ENCODE results near the gene PARL.

The PARL gene

DNA sequence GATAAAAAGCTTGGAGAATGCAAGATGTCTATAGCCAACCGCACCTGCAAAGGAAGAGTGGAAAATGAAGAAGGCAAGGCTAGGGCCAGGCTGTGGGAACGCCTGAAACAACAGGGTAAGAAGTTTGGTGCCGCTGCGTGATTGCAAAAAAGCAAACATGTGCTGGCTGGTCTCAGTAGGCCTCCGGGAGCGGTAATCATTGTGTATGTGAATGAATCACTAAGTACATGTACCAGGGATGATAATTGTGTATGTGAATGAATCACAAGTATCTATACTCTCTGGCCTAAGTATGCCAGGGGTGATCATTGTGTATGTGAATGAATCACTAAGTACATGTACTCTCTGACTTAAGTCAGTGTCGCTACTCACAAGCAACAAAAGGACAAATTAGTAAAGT lies 40.3 kb upstream of the PARL start:
- Histone ChIP-seq H3K27me3 (no peaks in the 10 kb centered on the region), H3K27ac (no peak overlapping the region), H3K36me3 (peaks cover 68 to 98% (median 76%) of the 10 kb centered on the region in 3 donors), H3K4me3 (no peak overlapping the region), H3K4me1 (no peaks in the 10 kb centered on the region), H3K9me3 (no peaks in the 10 kb centered on the region)
- intact Hi-C loops (cut with DNase I; ENCODE audit: low total_unique reads) = no loop called here
- TF ChIP-seq, protein P1, sequence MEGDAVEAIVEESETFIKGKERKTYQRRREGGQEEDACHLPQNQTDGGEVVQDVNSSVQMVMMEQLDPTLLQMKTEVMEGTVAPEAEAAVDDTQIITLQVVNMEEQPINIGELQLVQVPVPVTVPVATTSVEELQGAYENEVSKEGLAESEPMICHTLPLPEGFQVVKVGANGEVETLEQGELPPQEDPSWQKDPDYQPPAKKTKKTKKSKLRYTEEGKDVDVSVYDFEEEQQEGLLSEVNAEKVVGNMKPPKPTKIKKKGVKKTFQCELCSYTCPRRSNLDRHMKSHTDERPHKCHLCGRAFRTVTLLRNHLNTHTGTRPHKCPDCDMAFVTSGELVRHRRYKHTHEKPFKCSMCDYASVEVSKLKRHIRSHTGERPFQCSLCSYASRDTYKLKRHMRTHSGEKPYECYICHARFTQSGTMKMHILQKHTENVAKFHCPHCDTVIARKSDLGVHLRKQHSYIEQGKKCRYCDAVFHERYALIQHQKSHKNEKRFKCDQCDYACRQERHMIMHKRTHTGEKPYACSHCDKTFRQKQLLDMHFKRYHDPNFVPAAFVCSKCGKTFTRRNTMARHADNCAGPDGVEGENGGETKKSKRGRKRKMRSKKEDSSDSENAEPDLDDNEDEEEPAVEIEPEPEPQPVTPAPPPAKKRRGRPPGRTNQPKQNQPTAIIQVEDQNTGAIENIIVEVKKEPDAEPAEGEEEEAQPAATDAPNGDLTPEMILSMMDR (IDR thresholded peaks at IDR 0.05) = no peak
- DNase-seq = no peak

DNA sequence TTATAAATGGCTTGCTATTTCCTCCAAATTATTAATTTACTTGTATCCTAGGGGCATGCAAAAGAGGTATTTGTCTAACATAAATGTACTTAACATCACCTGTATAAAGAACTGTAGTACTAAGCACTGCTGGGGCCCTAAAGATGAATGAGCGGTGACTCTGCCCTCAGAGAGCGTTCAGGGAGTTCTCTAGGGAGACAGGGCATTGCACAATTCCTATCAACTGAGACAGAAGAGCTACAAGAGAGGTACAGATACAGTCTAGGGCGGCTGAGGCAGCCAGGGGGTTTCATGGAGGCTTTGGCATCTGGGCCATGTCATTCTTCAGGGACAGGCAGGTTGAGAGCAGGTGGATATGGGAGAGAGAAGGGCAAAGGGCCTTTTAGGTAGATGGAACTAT lies 39.9 kb upstream of the PARL start:
- Histone ChIP-seq H3K27ac (no peak overlapping the region), H3K36me3 (peaks cover 73 to 98% (median 80%) of the 10 kb centered on the region in 3 donors), H3K4me3 (no peak overlapping the region), H3K4me1 (no peaks in the 10 kb centered on the region), H3K27me3 (no peaks in the 10 kb centered on the region), H3K9me3 (no peaks in the 10 kb centered on the region)
- intact Hi-C loops (cut with DNase I; ENCODE audit: low total_unique reads) = no loop called here
- TF ChIP-seq, protein P1 (IDR thresholded peaks at IDR 0.05) = no peak
- DNase-seq = no peak

DNA sequence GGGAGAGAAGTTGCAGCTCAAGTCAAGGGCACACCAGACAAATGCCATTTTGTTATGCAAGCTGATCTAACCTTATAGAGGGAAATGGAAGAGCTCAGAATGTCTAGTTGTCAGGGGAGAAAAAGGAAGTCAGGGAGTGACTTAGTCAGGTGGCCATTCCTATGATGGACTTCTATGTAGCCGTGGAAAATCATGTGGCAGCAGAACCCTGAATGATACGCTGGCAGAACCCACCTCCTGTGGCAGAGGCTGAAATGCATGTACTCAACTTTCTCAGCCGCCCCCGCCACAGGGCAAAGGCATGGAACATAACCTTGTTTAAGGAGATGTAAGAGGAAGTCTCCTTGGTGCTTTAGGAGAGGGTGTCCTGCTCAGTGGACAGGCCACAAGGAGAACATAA lies 37.7 kb upstream of the PARL start:
- intact Hi-C loops (cut with DNase I; ENCODE audit: low total_unique reads) = no loop called here
- Histone ChIP-seq H3K27ac (no peak overlapping the region), H3K36me3 (peaks cover 57 to 78% (median 63%) of the 10 kb centered on the region in 3 donors), H3K27me3 (no peaks in the 10 kb centered on the region), H3K4me3 (no peak overlapping the region), H3K9me3 (no peaks in the 10 kb centered on the region), H3K4me1 (no peaks in the 10 kb centered on the region)
- TF ChIP-seq, protein P1 (IDR thresholded peaks at IDR 0.05) = no peak
- DNase-seq = no peak

DNA sequence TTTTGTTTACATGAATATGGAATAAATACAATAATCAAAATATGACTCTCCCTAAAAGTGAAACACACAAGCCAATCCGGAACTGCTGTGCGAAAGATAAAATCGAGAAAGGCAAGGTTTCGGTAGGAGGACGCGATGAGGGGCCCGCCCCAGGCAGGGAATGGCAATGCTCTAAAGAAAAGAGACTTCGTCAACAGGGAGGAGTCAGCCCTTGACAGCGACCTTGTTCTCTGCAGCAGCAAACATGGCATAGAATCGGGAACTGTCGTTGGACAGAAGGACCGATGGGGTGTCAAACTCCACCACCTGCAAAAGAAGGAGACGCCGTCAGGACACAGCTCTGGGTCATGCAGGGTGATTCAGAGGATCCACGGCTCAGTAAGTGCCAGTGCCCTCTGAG lies 36.4 kb upstream of the PARL start:
- no peaks in the 10 kb centered on the region for H3K9me3 ChIP-seq
- peaks cover 45 to 65% (median 50%) of the 10 kb centered on the region in 3 donors for H3K36me3 ChIP-seq
- TF ChIP-seq, protein P1 (IDR thresholded peaks at IDR 0.05) = no peak
- intact Hi-C loops (cut with DNase I; ENCODE audit: low total_unique reads) = no loop called here
- no peaks in the 10 kb centered on the region for H3K4me1 ChIP-seq
- no peak for DNase-seq
- H3K4me3 ChIP-seq = no peak overlapping the region
- H3K27me3 ChIP-seq = no peaks in the 10 kb centered on the region
- H3K27ac ChIP-seq = no peak overlapping the region

DNA sequence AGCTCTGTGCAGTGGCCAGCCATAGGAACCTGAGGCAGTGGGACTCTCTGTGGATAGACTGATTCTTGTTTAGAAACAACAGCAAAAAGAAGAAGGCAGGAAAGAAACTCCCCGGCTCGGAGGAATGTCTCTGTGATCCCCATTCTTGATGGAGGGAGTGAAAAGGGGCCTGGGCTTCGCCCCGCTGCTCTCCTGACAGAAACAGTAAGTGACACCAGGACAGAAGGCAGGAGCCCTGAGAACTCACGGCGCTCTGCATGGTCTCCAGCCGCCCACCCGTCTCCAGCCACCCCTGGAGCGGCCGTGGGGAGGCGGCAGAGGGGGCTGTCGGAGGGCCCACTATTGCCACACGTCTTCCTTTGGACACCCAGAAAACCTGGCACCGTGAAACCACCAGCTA lies 35.7 kb upstream of the PARL start:
- no peaks in the 10 kb centered on the region for H3K27me3 ChIP-seq
- H3K4me3 ChIP-seq = no peak overlapping the region
- no peaks in the 10 kb centered on the region for H3K4me1 ChIP-seq
- TF ChIP-seq, protein P1 (IDR thresholded peaks at IDR 0.05) = no peak
- peaks cover 39 to 58% (median 47%) of the 10 kb centered on the region in 3 donors for H3K36me3 ChIP-seq
- no peak overlapping the region for H3K27ac ChIP-seq
- intact Hi-C loops (cut with DNase I; ENCODE audit: low total_unique reads) = no loop called here
- H3K9me3 ChIP-seq = no peaks in the 10 kb centered on the region
- no peak for DNase-seq

DNA sequence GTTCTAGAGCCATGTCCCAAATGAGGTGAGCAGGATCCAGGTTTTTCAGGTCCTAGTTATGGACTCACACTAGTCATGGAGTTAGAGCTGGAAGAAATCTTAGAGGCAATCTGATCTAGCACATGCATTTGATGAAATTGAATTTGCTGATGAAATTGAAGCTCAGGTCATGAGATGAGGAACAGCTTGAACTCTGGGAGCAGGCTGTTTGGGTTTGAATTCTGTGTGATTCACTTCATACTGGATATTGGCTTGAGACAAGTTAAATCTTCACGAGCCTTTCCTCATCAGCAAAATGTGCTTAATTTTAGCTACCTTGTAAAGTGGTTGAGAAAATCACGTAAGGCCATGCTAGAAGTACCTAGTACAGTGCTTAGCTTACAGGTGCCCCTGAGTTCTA lies 33.5 kb upstream of the PARL start:
- H3K36me3 ChIP-seq = peaks cover 25 to 36% (median 29%) of the 10 kb centered on the region in 3 donors
- no peak overlapping the region for H3K4me3 ChIP-seq
- DNase-seq = no peak
- TF ChIP-seq, protein P1 (IDR thresholded peaks at IDR 0.05) = no peak
- no peaks in the 10 kb centered on the region for H3K9me3 ChIP-seq
- H3K27ac ChIP-seq = no peak overlapping the region
- intact Hi-C loops (cut with DNase I; ENCODE audit: low total_unique reads) = no loop called here
- no peaks in the 10 kb centered on the region for H3K27me3 ChIP-seq
- no peaks in the 10 kb centered on the region for H3K4me1 ChIP-seq

Data from tibial artery (tissue), 4 donors.